Ovary (tissue), 9 donors: Measurements from ENCODE around the gene GRK5. TPM values are rescaled to one million over a fixed set of nuclear protein-coding genes. Genes with fewer than 3 reads are reported as not detected.
A peak's percentile ranks its signal among the peaks of the same experiment; 100 is the strongest.

Experiments
- DNase-seq, 5 donors: peaks; one replicate each; pipeline ENCODE4 v3.0.0-alpha.2; 2019 to 2020
- H3K27ac ChIP-seq, 2 donors: fragments of 200-600 bp; one replicate each; pipeline versions ENCODE4 v1.5.1 to v1.8.0; 2019 to 2022
- H3K27me3 ChIP-seq: fragments of 200-600 bp; one replicate; pipeline ENCODE4 v1.8.0; 2022
- H3K36me3 ChIP-seq: fragments of 200-600 bp; sonication (generic); one replicate; pipeline ENCODE4 v1.5.1; 2019
- H3K4me1 ChIP-seq: one replicate; pipeline ENCODE4 v1.8.1; 2013; ENCODE audit warnings: mild to moderate bottlenecking, moderate library complexity; ENCODE audit not compliant: insufficient read depth
- H3K4me3 ChIP-seq: fragments of 200-600 bp; sonication (generic); one replicate; pipeline ENCODE4 v1.5.1; 2017
- H3K9me3 ChIP-seq, 2 donors: fragments of 200-600 bp in 1 of 2; sonication (generic) in 1 of 2; one replicate each; pipeline versions ENCODE4 v1.5.1 to v1.8.1; 2013 to 2019; ENCODE audit warnings: mild to moderate bottlenecking in 1 of 2, moderate library complexity in 1 of 2
- CTCF ChIP-seq, 3 donors: fragments of 450-650 bp in 2 of 3; fragments of 200-600 bp in 1 of 3; IDR thresholded peaks; one replicate each; pipeline versions ENCODE4 v1.5.1 to v1.8.0; 2016 to 2022; ENCODE audit warnings: antibody characterized with exemption in 3 of 3, mild to moderate bottlenecking in 1 of 3
- EP300 ChIP-seq: sonication (generic); formaldehyde crosslinking; IDR thresholded peaks from one replicate; pipeline ENCODE4 v1.6.1; 2017; ENCODE audit warnings: antibody characterized with exemption
- POLR2A ChIP-seq: fragments of 450-650 bp; IDR thresholded peaks from one replicate; pipeline ENCODE4 v1.6.1; 2017; ENCODE audit warnings: antibody characterized with exemption, mild to moderate bottlenecking, moderate library complexity
- WGBS, 3 donors: extraction: QIAGEN DNeasy Blood & Tissue Kit in 1 of 3; methylation state at CpG; one replicate each; pipeline versions ENCODE4 v1.1.5 to v1.1.7; 2013 to 2017; 5-methylcytosine and 5-hydroxymethylcytosine counted together
- intact Hi-C, 4 donors: fragments of 100-400 bp; cut with DNase I; formaldehyde crosslinking; loops; one replicate each; pipeline versions ENCODE4 v1.11.0 to v1.15.1; 2022 to 2023
- polyA plus RNA-seq, 2 donors: library from polyadenylated mRNA; stranded (reverse); fragments of 200-250 nt in 1 of 2; fragments of 350-450 nt in 1 of 2; fragmentation: Illumina TruSeq in 1 of 2; extraction: RNeasy Lipid Tissue Mini Kit (QIAGEN cat#74804) in 1 of 2; gene quantifications; one replicate each; pipeline ENCODE4 v1.2.3, GENCODE V29; 2013 to 2014
- total RNA-seq, 7 donors: library from RNA; depleted of rRNA in 2 of 7; stranded (reverse); fragments of >200 nt in 2 of 7; fragmentation: NEBNext Ultra II Directional in 3 of 7; extraction: Animal tissue kit (Norgen Biotek cat#: 25700) in 3 of 7; gene quantifications; one replicate each; pipeline versions ENCODE4 v1.1.0 to v1.2.4, GENCODE V29; 2016 to 2023
- donor health status: DM: no; HTN: no; CAD: no; lungs with moderate emphysema.
- donor health status: DM: no; HTN: no; CAD: no.
- donor health status: Bipolar disorder and iron deficiency.
- donor health status: DM: yes; HTN: yes; CAD: no.
- donor health status: DM: no; HTN: no; CAD: no.
- donor health status: DM: yes; HTN: yes; CAD: no.

The GRK5 gene
- total and polyA plus RNA-seq, 9 donors = 10.0 to 115 (median 38.2) TPM

GRCh38 chr10:119221666-119222065 lies 14.3 kb downstream of the GRK5 start:
- intact Hi-C loops = loop anchor here in 1 of 4 donors (1.0 to 5.0 kb wide), 2 partner anchors 25 to 1924 kb away; no protein-coding TSS in a partner anchor
- H3K27ac ChIP-seq = peak overlapping the region in 1 of 2 donors; percentile 58
- H3K36me3 ChIP-seq = no peaks in the 10 kb centered on the region
- 85 to 97% (median 95%) methylated on average over 1 of the region's 1 CpG for WGBS, 3 donors
- no peak overlapping the region for H3K4me3 ChIP-seq
- H3K27me3 ChIP-seq = no peaks in the 10 kb centered on the region
- H3K9me3 ChIP-seq = no peaks in the 10 kb centered on the region
- TF ChIP-seq EP300 (no peak), CTCF (IDR thresholded peaks at IDR 0.05) (no peak), POLR2A (no peak)
- H3K4me1 ChIP-seq = peaks cover 30% of the 10 kb centered on the region
- no peak for DNase-seq

GRCh38 chr10:119222537-119222936 lies 15.2 kb downstream of the GRK5 start:
- Histone ChIP-seq H3K27me3 (no peaks in the 10 kb centered on the region), H3K9me3 (no peaks in the 10 kb centered on the region), H3K27ac (peak overlapping the region; percentile 30 to 58), H3K4me1 (peaks cover 27% of the 10 kb centered on the region), H3K36me3 (no peaks in the 10 kb centered on the region), H3K4me3 (no peak overlapping the region)
- 12 to 22% (median 19%) methylated on average over 9 of the region's 9 CpGs for WGBS, 3 donors
- no peak for TF ChIP-seq CTCF (IDR thresholded peaks at IDR 0.05)
- no peak for TF ChIP-seq POLR2A
- no peak for TF ChIP-seq EP300
- intact Hi-C loops = loop anchor here in 1 of 4 donors (5.0 kb wide), 1 partner anchor 1925 kb away; no protein-coding TSS in a partner anchor
- DNase-seq = peak in 1 of 5 donors; percentile 60

- no peaks in the 10 kb centered on the region for H3K36me3 ChIP-seq
- intact Hi-C loops = loop anchor here in 1 of 4 donors (5.0 kb wide), 1 partner anchor 1926 kb away; no protein-coding TSS in a partner anchor
- TF ChIP-seq EP300 (no peak), POLR2A (no peak), CTCF (IDR thresholded peaks at IDR 0.05) (no peak)
- no peaks in the 10 kb centered on the region for H3K9me3 ChIP-seq
- H3K4me3 ChIP-seq = no peak overlapping the region
- peaks cover 23% of the 10 kb centered on the region for H3K4me1 ChIP-seq
- no peaks in the 10 kb centered on the region for H3K27me3 ChIP-seq
- H3K27ac ChIP-seq = peak overlapping the region in 1 of 2 donors; percentile 58
- DNase-seq = no peak
- 74 to 78% (median 74%) methylated on average over 9 of the region's 9 CpGs for WGBS, 3 donors
These were observed 15.6 kb downstream of the GRK5 start for GRCh38 chr10:119222966-119223386.

GRCh38 chr10:119225083-119225658 lies 17.8 kb downstream of the GRK5 start:
- Histone ChIP-seq H3K4me1 (peaks cover 13% of the 10 kb centered on the region), H3K9me3 (no peaks in the 10 kb centered on the region)

More at GRCh38 chr10:119225083-119225658, 17.8 kb downstream of the GRK5 start:
- Histone ChIP-seq H3K27me3 (no peaks in the 10 kb centered on the region), H3K27ac (no peak overlapping the region), H3K4me3 (no peak overlapping the region), H3K36me3 (no peaks in the 10 kb centered on the region)
- no peak for DNase-seq
- TF ChIP-seq EP300 (no peak), POLR2A (no peak), CTCF (IDR thresholded peaks at IDR 0.05) (no peak)
- 78 to 84% (median 82%) methylated on average over 4 of the region's 4 CpGs for WGBS, 3 donors
- intact Hi-C loops = no loop called here
